Stimulated activated CD8-positive, alpha-beta memory T cell treated with anti-CD3 and anti-CD28 coated beads, Interleukin-4, amount 100 ng/mL, for 48 hours (primary cell): ENCODE data around the gene HEMGN.
"Not testable (repeated sequence)": the region's sequence is repeated elsewhere in the genome, so short reads cannot be mapped to it uniquely, and the experiment has no call there.

Experiments
- DNase-seq: peaks from one replicate; pipeline ENCODE4 v3.0.0-alpha.2; 2020

The HEMGN gene

GRCh38 chr9:97962575-97962974 lies 24.6 kb upstream of the HEMGN start:
- no peak for DNase-seq

GRCh38 chr9:97962136-97962535 lies 24.2 kb upstream of the HEMGN start:
- DNase-seq: no peak

- no peak for DNase-seq
Measured at GRCh38 chr9:97961361-97961760, 23.4 kb upstream of the HEMGN start.

- not testable (repeated sequence) for DNase-seq
Measured at GRCh38 chr9:97960678-97961328, 22.8 kb upstream of the HEMGN start.

GRCh38 chr9:97959585-97959984 lies 21.6 kb upstream of the HEMGN start:
- DNase-seq: no peak

GRCh38 chr9:97958812-97959511 lies 21.0 kb upstream of the HEMGN start:
- DNase-seq: no peak

- DNase-seq: no peak
Measured at GRCh38 chr9:97956331-97956730, 18.4 kb upstream of the HEMGN start.

GRCh38 chr9:97954550-97954989 lies 16.6 kb upstream of the HEMGN start:
- peak; percentile 53 for DNase-seq

- not testable (repeated sequence) for DNase-seq
Measured at GRCh38 chr9:97950873-97951272, 12.9 kb upstream of the HEMGN start.

- not testable (repeated sequence) for DNase-seq
Measured at GRCh38 chr9:97947094-97947493, 9.1 kb upstream of the HEMGN start.

- DNase-seq: not testable (repeated sequence)
Measured at GRCh38 chr9:97945470-97945869, 7.5 kb upstream of the HEMGN start.

- no peak for DNase-seq
Measured at GRCh38 chr9:97944612-97945011, 6.6 kb upstream of the HEMGN start.

GRCh38 chr9:97943308-97943855 lies 5.4 kb upstream of the HEMGN start:
- DNase-seq: no peak

- no peak for DNase-seq
Measured at GRCh38 chr9:97941323-97941722, 3.4 kb upstream of the HEMGN start.

GRCh38 chr9:97940741-97941140 lies 2.8 kb upstream of the HEMGN start:
- DNase-seq: no peak

GRCh38 chr9:97940233-97940632 lies 2.3 kb upstream of the HEMGN start:
- DNase-seq: no peak

GRCh38 chr9:97936998-97937397 lies 974 bp downstream of the HEMGN start:
- no peak for DNase-seq

GRCh38 chr9:97935276-97935675 lies 2.7 kb downstream of the HEMGN start:
- no peak for DNase-seq

GRCh38 chr9:97934321-97935115 lies 3.5 kb downstream of the HEMGN start:
- DNase-seq: no peak

GRCh38 chr9:97933297-97933998 lies 4.5 kb downstream of the HEMGN start:
- DNase-seq: no peak

GRCh38 chr9:97930972-97931371 lies 7.0 kb downstream of the HEMGN start:
- no peak for DNase-seq

GRCh38 chr9:97928986-97929604 lies 8.9 kb downstream of the HEMGN start:
- DNase-seq: no peak
